ENCODE results near the gene ACP5.
A peak's percentile ranks its signal among the peaks of the same experiment; 100 is the strongest.
"Not testable (repeated sequence)": the region's sequence is repeated elsewhere in the genome, so short reads cannot be mapped to it uniquely, and the experiment has no call there.

The ACP5 gene

DNA sequence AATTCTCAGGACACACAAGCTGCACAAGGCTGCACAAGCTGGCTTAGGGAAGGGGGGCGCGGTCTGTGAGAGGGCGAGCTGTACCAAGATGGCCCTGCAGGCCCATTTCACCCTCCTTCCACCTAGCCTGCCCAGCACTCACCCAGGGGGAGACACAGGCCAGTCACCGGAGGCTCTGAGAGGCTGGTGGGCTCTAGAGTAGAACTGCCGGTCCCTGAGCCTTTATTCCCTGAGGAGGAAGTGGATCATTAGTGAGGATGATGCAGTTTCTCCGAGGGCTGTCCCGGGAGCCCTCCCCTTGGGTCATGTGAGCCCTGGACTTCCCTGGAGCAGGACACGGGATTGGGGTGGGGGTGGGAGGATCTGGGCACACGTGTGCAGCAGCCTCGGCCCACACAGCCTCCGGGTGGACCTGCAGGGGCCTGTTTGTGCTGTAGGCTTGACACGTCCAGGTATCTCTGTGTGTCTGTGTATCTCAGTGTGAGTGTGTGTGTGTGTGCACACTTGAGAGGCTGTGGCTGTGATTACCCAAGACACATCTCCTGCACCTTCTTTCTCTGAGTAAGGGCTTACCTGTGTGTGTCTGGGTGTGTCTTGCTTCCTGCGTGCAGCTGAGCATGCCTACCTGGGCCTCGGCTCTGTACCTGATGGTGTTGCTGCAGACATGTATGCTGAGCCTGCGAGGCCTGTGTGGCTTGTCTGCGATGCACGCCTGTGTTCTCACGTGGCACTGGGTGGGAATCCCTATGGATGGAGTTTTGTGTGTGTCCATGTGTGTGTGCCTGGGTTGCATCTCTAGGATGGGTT is at the start of gene ACP5:
Gene ACP5 (minus strand): TSS at position 195 of the 807 bp plus-strand sequence. CDS start 328 bp downstream, outside the sequence.
- no peak for TF ChIP-seq JUND (IDR thresholded peaks at IDR 0.05; ENCODE audit: low read depth)
- in situ Hi-C loops (cut with HindIII; ENCODE audit: low pct_unique_long_range_greater_than_20kb, low sequenced_read_pairs): no loop called here
- DNase-seq (ENCODE audit: low read depth in 1 of 2, low spot score in 1 of 2): no peak

DNA sequence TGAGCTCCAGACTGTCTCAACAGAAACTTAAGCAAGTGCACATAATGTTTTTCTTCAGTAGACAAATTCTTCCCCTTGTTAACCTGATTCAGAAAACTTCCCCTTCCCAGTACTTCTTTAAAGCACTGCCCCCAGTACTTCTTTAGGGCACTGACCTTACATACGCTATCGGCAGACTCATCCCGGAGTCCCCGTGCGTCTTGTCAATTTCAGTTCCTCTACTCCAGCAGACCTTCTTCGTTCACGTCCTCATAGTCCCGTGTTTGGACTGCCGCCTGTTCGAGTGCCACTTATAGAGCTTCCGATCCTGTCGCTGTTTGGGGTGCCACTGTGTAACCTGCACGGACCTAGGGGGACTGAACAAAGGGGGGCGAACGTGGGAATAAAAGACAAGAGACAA is 48.8 kb upstream of the ACP5 start:
- in situ Hi-C loops (cut with HindIII; ENCODE audit: low pct_unique_long_range_greater_than_20kb, low sequenced_read_pairs): no loop called here
- DNase-seq (ENCODE audit: low read depth in 1 of 2, low spot score in 1 of 2): no peak
- TF ChIP-seq JUND (IDR thresholded peaks at IDR 0.05; ENCODE audit: low read depth): no peak

- no peak for TF ChIP-seq JUND (IDR thresholded peaks at IDR 0.05; ENCODE audit: low read depth)
- in situ Hi-C loops (cut with HindIII; ENCODE audit: low pct_unique_long_range_greater_than_20kb, low sequenced_read_pairs): no loop called here
- no peak for DNase-seq (ENCODE audit: low read depth in 1 of 2, low spot score in 1 of 2)
These were observed 46.6 kb upstream of the ACP5 start for GRCh38 chr19:11624069-11624463.

GRCh38 chr19:11622401-11622800 is 45.0 kb upstream of the ACP5 start:
- in situ Hi-C loops (cut with HindIII; ENCODE audit: low pct_unique_long_range_greater_than_20kb, low sequenced_read_pairs): not testable (repeated sequence)
- DNase-seq (ENCODE audit: low read depth in 1 of 2, low spot score in 1 of 2): peak in 1 of 2 experiments; percentile 59

DNA sequence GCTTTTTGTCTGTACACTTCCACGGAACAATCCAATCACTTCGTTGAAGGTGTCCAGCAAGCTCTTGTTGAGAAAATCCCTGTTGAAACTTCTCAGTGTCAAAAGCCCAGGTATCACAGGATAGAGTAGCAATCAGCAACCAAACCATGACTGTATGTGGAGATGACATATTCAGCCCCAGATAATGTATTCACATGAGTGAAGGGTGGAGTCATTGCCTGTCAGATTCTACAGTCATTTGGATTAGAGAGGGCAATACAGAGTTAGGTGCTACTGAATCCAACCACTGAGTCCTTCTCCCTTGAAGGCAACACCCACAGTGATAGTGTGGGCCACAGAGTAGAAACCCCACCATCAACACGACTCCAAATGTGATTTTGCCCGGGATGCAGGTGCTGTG is 43.1 kb upstream of the ACP5 start:
- DNase-seq (ENCODE audit: low read depth in 1 of 2, low spot score in 1 of 2): no peak
- in situ Hi-C loops (cut with HindIII; ENCODE audit: low pct_unique_long_range_greater_than_20kb, low sequenced_read_pairs): no loop called here
- no peak for TF ChIP-seq JUND (IDR thresholded peaks at IDR 0.05; ENCODE audit: low read depth)

- in situ Hi-C loops (cut with HindIII; ENCODE audit: low pct_unique_long_range_greater_than_20kb, low sequenced_read_pairs): no loop called here
- TF ChIP-seq JUND (IDR thresholded peaks at IDR 0.05; ENCODE audit: low read depth): no peak
- DNase-seq (ENCODE audit: low read depth in 1 of 2, low spot score in 1 of 2): no peak
These were observed 40.0 kb upstream of the ACP5 start for GRCh38 chr19:11617180-11618062.

DNA sequence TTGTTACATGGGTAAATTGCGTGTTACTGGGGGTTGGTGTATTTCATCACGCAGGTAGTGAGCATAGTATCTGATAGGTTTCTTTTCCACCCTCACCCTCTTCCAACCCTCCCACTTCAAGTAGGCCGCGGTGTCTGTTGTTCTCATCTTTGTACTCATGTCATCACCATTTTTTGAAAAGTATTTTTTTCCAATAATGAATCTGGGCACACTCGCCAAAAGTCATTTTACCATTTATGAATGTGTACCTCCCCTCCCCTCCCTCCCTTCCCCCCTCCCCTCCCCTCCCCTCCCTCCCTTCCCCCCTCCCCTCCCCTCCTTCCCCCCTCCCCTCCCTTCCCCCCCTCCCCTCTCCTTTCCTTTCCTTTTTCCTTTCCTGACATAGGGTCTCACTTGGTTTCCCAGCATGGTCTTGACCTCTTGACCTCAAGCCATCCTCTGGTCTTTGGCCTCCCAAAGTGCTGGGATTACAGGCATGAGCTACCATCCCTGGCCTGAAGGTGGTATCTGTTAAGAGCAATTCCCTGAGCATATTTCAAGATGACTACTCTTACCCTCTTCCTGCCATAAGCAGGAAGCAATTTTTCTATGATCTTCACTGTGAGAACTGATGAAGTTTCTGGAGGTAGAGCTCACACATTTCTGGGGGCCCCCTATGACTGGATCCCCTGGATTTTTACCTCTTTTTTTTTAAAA is 35.5 kb upstream of the ACP5 start:
- TF ChIP-seq JUND (IDR thresholded peaks at IDR 0.05; ENCODE audit: low read depth): no peak
- peak in 1 of 2 experiments; percentile 42 for DNase-seq (ENCODE audit: low read depth in 1 of 2, low spot score in 1 of 2)
- in situ Hi-C loops (cut with HindIII; ENCODE audit: low pct_unique_long_range_greater_than_20kb, low sequenced_read_pairs): no loop called here

DNA sequence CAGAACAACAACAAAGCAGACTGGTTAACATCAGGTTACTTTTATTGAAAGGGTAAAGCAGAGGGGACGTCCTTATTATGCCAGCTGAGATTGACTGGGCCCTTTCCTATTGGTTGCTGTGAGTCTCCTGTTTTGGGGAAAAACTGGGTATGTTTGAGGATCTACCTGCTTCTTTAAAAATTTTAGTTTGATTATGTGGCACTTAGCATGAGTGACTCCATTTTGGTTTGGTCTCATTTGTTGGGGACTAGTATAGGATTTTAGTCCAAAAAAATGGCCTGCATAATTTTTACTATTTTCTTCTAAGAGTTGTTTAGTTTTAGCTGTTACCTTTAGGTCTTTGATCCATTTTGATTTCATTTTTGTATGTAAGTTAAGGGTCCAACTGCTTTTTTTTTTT is 34.3 kb upstream of the ACP5 start:
- TF ChIP-seq JUND (IDR thresholded peaks at IDR 0.05; ENCODE audit: low read depth): no peak
- in situ Hi-C loops (cut with HindIII; ENCODE audit: low pct_unique_long_range_greater_than_20kb, low sequenced_read_pairs): no loop called here
- DNase-seq (ENCODE audit: low read depth in 1 of 2, low spot score in 1 of 2): no peak

GRCh38 chr19:11606484-11606883 is 29.0 kb upstream of the ACP5 start:
- no peak for DNase-seq (ENCODE audit: low read depth in 1 of 2, low spot score in 1 of 2)
- in situ Hi-C loops (cut with HindIII; ENCODE audit: low pct_unique_long_range_greater_than_20kb, low sequenced_read_pairs): no loop called here
- no peak for TF ChIP-seq JUND (IDR thresholded peaks at IDR 0.05; ENCODE audit: low read depth)

DNA sequence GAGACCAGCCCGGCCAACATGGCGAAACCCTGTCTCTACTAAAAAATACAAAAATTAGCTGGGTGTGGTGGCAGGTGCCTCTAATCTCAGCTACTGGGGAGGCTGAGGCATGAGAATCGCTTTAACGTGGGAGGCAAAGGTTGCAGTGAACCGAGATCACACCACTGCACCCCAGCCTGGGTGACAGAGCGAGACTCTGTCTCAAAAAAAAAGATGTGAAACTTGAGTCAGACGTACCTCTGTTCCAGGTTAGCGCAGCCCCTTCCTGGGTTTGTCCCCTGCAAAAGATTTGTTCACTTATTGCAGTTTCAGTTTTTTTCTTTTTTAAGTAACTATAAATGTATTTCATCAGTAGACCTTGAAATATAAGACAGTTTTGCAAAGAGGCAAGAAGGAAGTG is 22.3 kb upstream of the ACP5 start:
- DNase-seq (ENCODE audit: low read depth in 1 of 2, low spot score in 1 of 2); in situ Hi-C loops (cut with HindIII; ENCODE audit: low pct_unique_long_range_greater_than_20kb, low sequenced_read_pairs): not testable (repeated sequence)

GRCh38 chr19:11598746-11599145 is 21.3 kb upstream of the ACP5 start:
- in situ Hi-C loops (cut with HindIII; ENCODE audit: low pct_unique_long_range_greater_than_20kb, low sequenced_read_pairs): no loop called here
- DNase-seq (ENCODE audit: low read depth in 1 of 2, low spot score in 1 of 2): no peak
- TF ChIP-seq JUND (IDR thresholded peaks at IDR 0.05; ENCODE audit: low read depth): no peak

- DNase-seq (ENCODE audit: low read depth in 1 of 2, low spot score in 1 of 2): no peak
These were observed 20.6 kb upstream of the ACP5 start for GRCh38 chr19:11598103-11598483.

More at GRCh38 chr19:11598103-11598483, 20.6 kb upstream of the ACP5 start:
- in situ Hi-C loops (cut with HindIII; ENCODE audit: low pct_unique_long_range_greater_than_20kb, low sequenced_read_pairs): no loop called here
- no peak for TF ChIP-seq JUND (IDR thresholded peaks at IDR 0.05; ENCODE audit: low read depth)

Measured in T47D (cell line).